H1 (cell line): ENCODE measurements around the gene TUBGCP2. TPM values are rescaled to one million over a fixed set of nuclear protein-coding genes. Genes with fewer than 3 reads are reported as not detected.

Source experiments
- CTCF ChIA-PET: fragments of 300-600 bp; sonication (Branson Sonifier 250); formaldehyde crosslinking; loops from one replicate; lab custom pipeline; 2021; ENCODE audit not compliant: partially characterized antibody; lab: Charles Lee
- POLR2A ChIA-PET: fragments of 300-600 bp; sonication (Branson Sonifier 250); formaldehyde crosslinking; loops from one replicate; lab custom pipeline; 2021; ENCODE audit warnings: inconsistent platforms; ENCODE audit not compliant: partially characterized antibody; lab: Charles Lee
- DNase-seq, 2 experiments: peaks; one replicate each; pipeline versions ENCODE4 v3.0.0 to v3.0.0-alpha.2; 2010 to 2022; ENCODE audit warnings: low spot score in 2 of 2, low read depth in 1 of 2, mixed read lengths in 1 of 2
- FAIRE-seq: peaks from 2 replicates; lab custom pipeline; 2011; peaks lifted over from hg19 to GRCh38; lab: Jason Lieb, UNC
- H2AFZ ChIP-seq: 2 replicates; pipeline ENCODE4 v1.8.1; 2012; ENCODE audit warnings: low read length, inconsistent platforms
- H2AK5ac ChIP-seq: 2 replicates; pipeline ENCODE4 v1.6.1; 2013; ENCODE audit warnings: low read depth, low read length
- H2BK120ac ChIP-seq: replicated peaks from 2 replicates; pipeline ENCODE3; 2013; ENCODE audit warnings: low read depth, low read length, inconsistent platforms
- H2BK12ac ChIP-seq: 2 replicates; pipeline ENCODE4 v1.6.1; 2013; ENCODE audit warnings: low read depth, low read length
- H2BK15ac ChIP-seq: 2 replicates; pipeline ENCODE4 v1.6.1; 2013; ENCODE audit warnings: low read length
- H2BK20ac ChIP-seq: 2 replicates; pipeline ENCODE4 v1.6.1; 2013; ENCODE audit warnings: low read length
- H2BK5ac ChIP-seq: 2 replicates; pipeline ENCODE4 v1.6.1; 2013; ENCODE audit warnings: low read depth, low read length
- H3K14ac ChIP-seq: 2 replicates; pipeline ENCODE4 v1.6.1; 2013; ENCODE audit warnings: inconsistent platforms; ENCODE audit not compliant: insufficient read length
- H3K18ac ChIP-seq: 2 replicates; pipeline ENCODE4 v1.6.1; 2013; ENCODE audit warnings: low read length; ENCODE audit errors: extremely low read depth
- H3K23ac ChIP-seq: 2 replicates; pipeline ENCODE4 v1.6.1; 2013; ENCODE audit warnings: inconsistent platforms; ENCODE audit not compliant: insufficient read length
- H3K23me2 ChIP-seq: 2 replicates; pipeline ENCODE4 v1.6.1; 2013; ENCODE audit warnings: low read depth, low read length
- H3K27ac ChIP-seq: 2 replicates; pipeline ENCODE4 v1.6.1; 2011; ENCODE audit warnings: low read depth, low read length, inconsistent platforms
- H3K27me3 ChIP-seq, 4 experiments: replicated peaks in 1 of 4; 1 replicate in 1 of 4; 2 replicates in 3 of 4; pipeline versions ENCODE4 v1.6.1 to v1.8.1; 2011 to 2013; ENCODE audit warnings: low read length in 3 of 4, mild to moderate bottlenecking in 3 of 4, inconsistent platforms in 2 of 4, mixed read lengths in 2 of 4, moderate library complexity in 1 of 4; ENCODE audit not compliant: control insufficient read depth in 3 of 4, insufficient read depth in 3 of 4; ENCODE audit errors: extremely low read depth in 1 of 4
- H3K36me3 ChIP-seq, 4 experiments: 2 replicates each; pipeline versions ENCODE4 v1.6.1 to v1.8.1; 2011 to 2013; ENCODE audit warnings: mild to moderate bottlenecking in 4 of 4, low read length in 3 of 4, moderate library complexity in 2 of 4, control low read depth in 1 of 4, inconsistent platforms in 1 of 4; ENCODE audit not compliant: insufficient read depth in 4 of 4, control insufficient read depth in 2 of 4
- H3K4ac ChIP-seq: replicated peaks from 2 replicates; pipeline ENCODE3; 2013; ENCODE audit warnings: low read length, low read depth, mixed read lengths, inconsistent platforms; ENCODE audit not compliant: insufficient read length
- H3K4me1 ChIP-seq, 4 experiments: replicated peaks in 1 of 4; 1 replicate in 1 of 4; 2 replicates in 3 of 4; pipeline versions ENCODE4 v1.6.1 to v1.8.1; 2011 to 2013; ENCODE audit warnings: low read length in 3 of 4, inconsistent platforms in 2 of 4, mixed read lengths in 1 of 4; ENCODE audit not compliant: insufficient read depth in 4 of 4, control insufficient read depth in 3 of 4
- H3K4me2 ChIP-seq, 2 experiments: 2 replicates each; pipeline versions ENCODE4 v1.6.1 to v1.8.1; 2011 to 2013; ENCODE audit warnings: low read depth in 2 of 2, low read length in 2 of 2, control low read depth in 1 of 2, inconsistent platforms in 1 of 2, mild to moderate bottlenecking in 1 of 2; ENCODE audit not compliant: insufficient read depth in 1 of 2
- H3K4me3 ChIP-seq, 4 experiments: fragments of 200-600, 300-600 bp in 1 of 4; sonication (generic), shearing (Covaris generic), sonication (Bioruptor Twin) in 1 of 4; 2 replicates each; pipeline versions ENCODE4 v1.5.1 to v1.8.1; 2011 to 2016; ENCODE audit warnings: low read length in 4 of 4, low read depth in 3 of 4, control low read depth in 2 of 4, inconsistent platforms in 2 of 4, mild to moderate bottlenecking in 2 of 4, mixed read lengths in 1 of 4, moderate library complexity in 1 of 4; ENCODE audit not compliant: insufficient read depth in 2 of 4; ENCODE audit errors: extremely low read depth in 1 of 4
- H3K56ac ChIP-seq: replicated peaks from 2 replicates; pipeline ENCODE3; 2013; ENCODE audit warnings: low read depth, mild to moderate bottlenecking, mixed read lengths, low read length, inconsistent platforms; ENCODE audit not compliant: insufficient read length
- H3K79me1 ChIP-seq: 2 replicates; pipeline ENCODE4 v1.6.1; 2013; ENCODE audit warnings: low read depth, low read length, control low read depth
- H3K79me2 ChIP-seq, 2 experiments: 2 replicates each; pipeline versions ENCODE4 v1.6.1 to v1.8.1; 2012 to 2013; ENCODE audit warnings: low read length in 2 of 2, mild to moderate bottlenecking in 2 of 2, inconsistent platforms in 1 of 2; ENCODE audit not compliant: insufficient read depth in 2 of 2, control insufficient read depth in 1 of 2
- H3K9ac ChIP-seq, 4 experiments: replicated peaks in 1 of 4; 1 replicate in 1 of 4; 2 replicates in 3 of 4; pipeline versions ENCODE4 v1.6.1 to v1.8.1; 2011 to 2013; ENCODE audit warnings: low read depth in 3 of 4, low read length in 3 of 4, control low read depth in 2 of 4, mild to moderate bottlenecking in 2 of 4, moderate library complexity in 2 of 4, inconsistent platforms in 1 of 4; ENCODE audit errors: extremely low read depth in 1 of 4
- H3K9me3 ChIP-seq, 2 experiments: 2 replicates each; pipeline versions ENCODE4 v1.6.1 to v1.8.1; 2012 to 2013; ENCODE audit warnings: mild to moderate bottlenecking in 2 of 2, moderate library complexity in 2 of 2, control low read depth in 1 of 2, inconsistent platforms in 1 of 2, low read depth in 1 of 2, low read length in 1 of 2, mixed read lengths in 1 of 2; ENCODE audit not compliant: insufficient read depth in 2 of 2
- H4K20me1 ChIP-seq, 2 experiments: replicated peaks in 1 of 2; 2 replicates each; pipeline versions ENCODE3 to v1.8.1; 2011 to 2013; ENCODE audit warnings: inconsistent platforms in 2 of 2, low read length in 2 of 2, mild to moderate bottlenecking in 1 of 2; ENCODE audit not compliant: insufficient read depth in 2 of 2, control insufficient read depth in 1 of 2
- H4K5ac ChIP-seq: 2 replicates; pipeline ENCODE4 v1.6.1; 2013; ENCODE audit warnings: low read length, low read depth, mixed read lengths, inconsistent platforms; ENCODE audit not compliant: insufficient read length
- H4K8ac ChIP-seq: 2 replicates; pipeline ENCODE4 v1.8.0; 2013; ENCODE audit warnings: mild to moderate bottlenecking, moderate library complexity, low read length, inconsistent platforms; ENCODE audit not compliant: insufficient read depth; ENCODE audit errors: extremely low read depth
- H4K91ac ChIP-seq: replicated peaks from 2 replicates; pipeline ENCODE3; 2013; ENCODE audit warnings: low read length, mixed read lengths, inconsistent platforms; ENCODE audit not compliant: insufficient read length
- CREB1 ChIP-seq: IDR thresholded peaks from 2 replicates; pipeline ENCODE4 v1.6.1; 2012; ENCODE audit warnings: inconsistent platforms
- HDAC2 ChIP-seq, 2 experiments: fragments of 300-600 bp in 1 of 2; sonication (generic) in 1 of 2; IDR thresholded peaks; 2 replicates each; pipeline ENCODE4 v1.6.1; 2011 to 2012; ENCODE audit warnings: low read depth in 2 of 2, low read length in 2 of 2, mild to moderate bottlenecking in 2 of 2, moderate library complexity in 2 of 2, borderline replicate concordance in 1 of 2, inconsistent platforms in 1 of 2
- KDM4A ChIP-seq: IDR thresholded peaks from one replicate; pipeline ENCODE4 v1.7.1; 2012; ENCODE audit warnings: low read depth, mild to moderate bottlenecking, moderate library complexity, low read length, inconsistent platforms; ENCODE audit not compliant: severe bottlenecking
- NRF1 ChIP-seq: IDR thresholded peaks from 2 replicates; pipeline ENCODE4 v1.6.1; 2011; ENCODE audit warnings: mild to moderate bottlenecking, low read depth, low read length, improper control_type of control experiment
- PHF8 ChIP-seq: fragments of 200-600 bp; sonication (generic); conservative IDR thresholded peaks from 2 replicates; pipeline ENCODE4 v1.7.1; 2012; ENCODE audit warnings: low read depth, mild to moderate bottlenecking, inconsistent platforms, low read length, moderate library complexity
- POLR2AphosphoS5 ChIP-seq: IDR thresholded peaks from 2 replicates; pipeline ENCODE4 v1.6.1; 2011; ENCODE audit warnings: low read depth, low read length
- RAD21 ChIP-seq, 2 experiments: IDR thresholded peaks in 1 of 2; conservative IDR thresholded peaks in 1 of 2; 2 replicates each; pipeline ENCODE4 v1.6.1; 2011; ENCODE audit warnings: low read depth in 2 of 2, low read length in 2 of 2, improper control_type of control experiment in 1 of 2, inconsistent platforms in 1 of 2, mild to moderate bottlenecking in 1 of 2, moderate library complexity in 1 of 2
- SIN3A ChIP-seq, 2 experiments: IDR thresholded peaks in 1 of 2; conservative IDR thresholded peaks in 1 of 2; 2 replicates each; pipeline ENCODE4 v1.6.1; 2011 to 2012; ENCODE audit warnings: low read length in 2 of 2, improper control_type of control experiment in 1 of 2, low read depth in 1 of 2, mild to moderate bottlenecking in 1 of 2
- SUZ12 ChIP-seq: fragments of 200-600 bp; sonication (generic); IDR thresholded peaks from 2 replicates; pipeline ENCODE4 v1.6.1; 2012; ENCODE audit warnings: mild to moderate bottlenecking, inconsistent platforms, low read length, moderate library complexity, mixed read lengths
- TAF7 ChIP-seq: optimal IDR thresholded peaks from 2 replicates; pipeline ENCODE3; 2011; ENCODE audit warnings: low read depth, mild to moderate bottlenecking, inconsistent platforms, low read length, moderate library complexity, borderline replicate concordance
- WGBS, 2 experiments: shearing (Covaris generic) in 1 of 2; methylation state at CpG; one replicate each; pipeline versions ENCODE4 v1.1.6 to v1.1.7; 2013 to 2015; ENCODE audit warnings: low lambda C conversion rate in 2 of 2, mixed read lengths in 2 of 2, inconsistent platforms in 1 of 2, low coverage in 1 of 2, missing lambda C conversion rate in 1 of 2; ENCODE audit not compliant: insufficient replicate concordance in 2 of 2, insufficient coverage in 1 of 2, insufficient read length in 1 of 2; ENCODE audit errors: extremely low coverage in 1 of 2, missing lambda C conversion rate in 1 of 2; 5-methylcytosine and 5-hydroxymethylcytosine counted together
- polyA plus RNA-seq, 7 experiments: library from polyadenylated mRNA; depleted of rRNA in 3 of 7; stranded (reverse) in 5 of 7; unstranded in 2 of 7; fragments of >200 nt in 5 of 7; fragments of 200-250 nt in 2 of 7; gene quantifications; 1 replicate in 5 of 7; 2 replicates in 1 of 7; 4 replicates in 1 of 7; pipeline versions ENCODE4 v1.2.1 to v1.2.3, GENCODE V29; 2011 to 2013; ENCODE audit warnings: missing spikeins in 2 of 7, mixed read lengths in 2 of 7
- total RNA-seq: library from RNA; stranded (reverse); fragmentation: NEBNext Ultra II Directional; extraction: Animal tissue kit (Norgen Biotek cat#: 25700); gene quantifications from 2 replicates; pipeline ENCODE4 v1.2.1, GENCODE V29; 2021

Gene TUBGCP2
- total and polyA plus RNA-seq, 2 of the 8 experiments (the other 6 are each of a cell fraction or from before 2014, with no cell fraction given) = 34.9 to 51.9 TPM

GRCh38 chr10:133318494-133319127, 9.9 kb upstream of the TUBGCP2 start:
- peak in 1 of 2 experiments; percentile 89 for DNase-seq
- Histone ChIP-seq H2BK12ac (0 out of 2 replicates have a peak overlapping the region, but pooled peaks have one; percentile 60), H3K23ac (no peak overlapping the region), H3K4me2 (peak overlapping the region; percentile 2 to 81; a peak in 3 of 4 replicates), H3K9ac (peak overlapping the region in 1 of 4 experiments; percentile 42; a peak in 2 of 7 replicates), H3K36me3 (no peaks in the 10 kb centered on the region), H2BK5ac (no peak overlapping the region; the same call in 1 of the 2 replicates), H3K14ac (no peak overlapping the region), H3K4ac (no peak overlapping the region), H3K23me2 (peaks cover 2% of the 10 kb centered on the region; the same call in 1 of the 2 replicates), H2AFZ (peak overlapping the region; percentile 59; the same call in 1 of the 2 replicates), H2BK120ac (no peak overlapping the region), H4K20me1 (peaks cover 0 to 3% of the 10 kb centered on the region in 2 experiments), H2BK20ac (no peak overlapping the region; the same call in 1 of the 2 replicates), H4K8ac (peak overlapping the region; percentile 92), H3K56ac (no peak overlapping the region), H3K27ac (no peak overlapping the region), H3K9me3 (peaks cover 0 to 2% of the 10 kb centered on the region in 2 experiments; a peak in 1 of 4 replicates), H3K4me3 (peak overlapping the region; percentile 35 to 62 (median 44)), H3K79me2 (no peaks in the 10 kb centered on the region), H4K5ac (peak overlapping the region; percentile 4), H3K79me1 (no peaks in the 10 kb centered on the region), H2BK15ac (0 out of 2 replicates have a peak overlapping the region, but pooled peaks have one; percentile 61), H3K4me1 (no peaks in the 10 kb centered on the region; a peak in 1 of 7 replicates), H3K27me3 (peaks cover 0 to 8% (median 4%) of the 10 kb centered on the region in 4 experiments; a peak in 5 of 7 replicates), H3K18ac (peak overlapping the region; percentile 87), H4K91ac (no peak overlapping the region), H2AK5ac (no peak overlapping the region)
- FAIRE-seq = no peak
- ChIA-PET CTCF (interaction anchor here (0.6 to 1.6 kb wide), 5 partner anchors 9 to 43 kb away, joined by 3 to 4 read pairs (median 3); no protein-coding TSS in a partner anchor), POLR2A (interaction anchor here (1.5 kb wide), 1 partner anchor 11 kb away, joined by 3 read pairs; no protein-coding TSS in a partner anchor)
- 10% methylated on average over 39 of the region's 51 CpGs; no CpG with 5 or more reads in 1 of the 2 experiments for WGBS, 2 experiments
- TF ChIP-seq NRF1 = no peak
- peak; percentile 86 to 94; a peak in 2 of 4 replicates for TF ChIP-seq HDAC2 (IDR thresholded peaks at IDR 0.05; ENCODE audit: borderline replicate concordance in 1 of 2, low read depth in 2 of 2, low read length in 2 of 2)
- peak; percentile 60; the same call in 1 of the 2 replicates for TF ChIP-seq PHF8
- peak; percentile 70 for TF ChIP-seq KDM4A
- TF ChIP-seq SUZ12 = no peak
- TF ChIP-seq RAD21 (IDR thresholded peaks at IDR 0.05 in 1 of 2, conservative IDR thresholded peaks at IDR 0.05 in 1 of 2; ENCODE audit: low read depth in 2 of 2, low read length in 2 of 2) = peak; percentile 41 to 57; a peak in 3 of 4 replicates
- TF ChIP-seq CREB1 = peak; percentile 73; the same call in 1 of the 2 replicates
- TF ChIP-seq SIN3A (conservative IDR thresholded peaks at IDR 0.05 in 1 of 2, IDR thresholded peaks at IDR 0.05 in 1 of 2; ENCODE audit: low read depth in 1 of 2, low read length in 2 of 2) = peak in 1 of 2 experiments; percentile 70; a peak in 1 of 4 replicates
- TF ChIP-seq TAF7 = peak; percentile 70
- TF ChIP-seq POLR2AphosphoS5 = no peak
